CD1c-positive myeloid dendritic cell (primary cell): ENCODE measurements around the gene BRME1.
A peak's percentile ranks its signal among the peaks of the same experiment; 100 is the strongest.
"Not testable (repeated sequence)": the region's sequence is repeated elsewhere in the genome, so short reads cannot be mapped to it uniquely, and the experiment has no call there.

ENCODE experiments used
- DNase-seq: peaks from one replicate; pipeline ENCODE4 v3.0.0-alpha.2; 2016; ENCODE audit errors: extremely low spot score

Gene BRME1

DNA sequence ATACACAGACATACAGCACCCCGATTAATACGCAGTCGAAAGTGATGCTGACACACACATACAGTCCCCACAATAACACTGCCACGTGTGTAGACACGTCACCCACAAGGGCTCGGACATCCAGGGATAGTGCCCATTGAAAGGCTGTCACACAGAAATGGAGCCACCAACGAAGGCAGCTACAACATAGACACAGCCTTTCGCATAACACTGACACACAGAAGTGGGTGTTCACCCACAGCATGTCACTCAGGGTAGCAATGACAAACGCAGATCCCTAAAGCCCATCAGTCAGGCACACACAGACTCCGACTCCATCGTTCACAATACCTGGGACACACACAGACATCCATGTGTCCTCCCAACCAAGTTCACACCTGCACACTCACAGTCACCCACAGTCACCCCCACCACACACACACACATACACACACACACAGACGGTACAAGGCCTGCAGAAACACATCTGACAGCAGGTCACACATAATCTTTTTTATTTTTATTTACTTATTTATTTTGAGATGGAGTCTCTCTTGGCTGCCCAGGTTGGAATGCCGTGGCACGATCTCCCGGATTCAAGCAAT, 39.4 kb downstream of the BRME1 start:
- no peak for DNase-seq

DNA sequence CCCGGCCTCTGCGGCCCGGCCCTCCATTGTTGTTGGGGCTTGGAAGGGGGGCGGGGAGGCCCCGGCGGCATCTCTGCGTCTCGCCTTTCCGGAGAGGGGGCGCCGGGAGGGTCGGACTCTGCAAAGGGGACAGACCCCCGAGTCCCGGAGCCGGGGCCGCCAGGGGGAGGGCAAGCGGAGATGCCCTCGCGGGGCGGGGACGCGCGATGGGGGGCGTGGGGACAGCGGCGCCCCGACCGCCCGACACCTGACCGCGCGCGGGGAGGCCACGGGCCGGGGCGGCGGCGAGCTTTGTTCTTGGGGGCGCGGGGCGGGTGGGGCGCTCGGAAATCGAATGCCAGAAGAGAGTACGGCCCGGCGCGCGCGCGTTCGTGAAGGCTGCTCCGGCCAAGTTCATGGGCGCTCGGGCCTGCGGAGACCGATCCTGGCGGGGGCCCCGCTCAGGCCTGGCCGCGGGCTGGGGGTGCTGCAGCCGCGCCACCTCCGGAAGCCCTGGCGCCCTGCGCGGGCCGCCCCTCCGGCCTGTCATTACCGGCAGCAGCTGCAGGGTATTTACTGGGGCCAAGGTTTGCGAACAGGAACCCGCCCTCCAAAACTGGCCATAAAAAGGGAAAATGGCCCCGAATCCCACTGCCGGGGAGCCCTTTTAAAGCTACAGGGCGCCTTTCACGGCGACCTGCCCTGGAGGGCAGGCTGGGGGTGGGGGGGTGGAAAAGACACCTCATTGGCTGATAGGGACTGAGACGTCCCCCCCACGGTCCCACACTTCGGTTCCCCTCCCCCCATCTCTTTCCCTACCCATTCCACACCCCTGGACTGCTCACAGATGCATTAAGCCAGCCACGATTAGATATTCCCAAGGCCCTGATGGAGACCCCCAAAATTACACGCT, 40.1 kb downstream of the BRME1 start:
- DNase-seq, result peak; percentile 28

DNA sequence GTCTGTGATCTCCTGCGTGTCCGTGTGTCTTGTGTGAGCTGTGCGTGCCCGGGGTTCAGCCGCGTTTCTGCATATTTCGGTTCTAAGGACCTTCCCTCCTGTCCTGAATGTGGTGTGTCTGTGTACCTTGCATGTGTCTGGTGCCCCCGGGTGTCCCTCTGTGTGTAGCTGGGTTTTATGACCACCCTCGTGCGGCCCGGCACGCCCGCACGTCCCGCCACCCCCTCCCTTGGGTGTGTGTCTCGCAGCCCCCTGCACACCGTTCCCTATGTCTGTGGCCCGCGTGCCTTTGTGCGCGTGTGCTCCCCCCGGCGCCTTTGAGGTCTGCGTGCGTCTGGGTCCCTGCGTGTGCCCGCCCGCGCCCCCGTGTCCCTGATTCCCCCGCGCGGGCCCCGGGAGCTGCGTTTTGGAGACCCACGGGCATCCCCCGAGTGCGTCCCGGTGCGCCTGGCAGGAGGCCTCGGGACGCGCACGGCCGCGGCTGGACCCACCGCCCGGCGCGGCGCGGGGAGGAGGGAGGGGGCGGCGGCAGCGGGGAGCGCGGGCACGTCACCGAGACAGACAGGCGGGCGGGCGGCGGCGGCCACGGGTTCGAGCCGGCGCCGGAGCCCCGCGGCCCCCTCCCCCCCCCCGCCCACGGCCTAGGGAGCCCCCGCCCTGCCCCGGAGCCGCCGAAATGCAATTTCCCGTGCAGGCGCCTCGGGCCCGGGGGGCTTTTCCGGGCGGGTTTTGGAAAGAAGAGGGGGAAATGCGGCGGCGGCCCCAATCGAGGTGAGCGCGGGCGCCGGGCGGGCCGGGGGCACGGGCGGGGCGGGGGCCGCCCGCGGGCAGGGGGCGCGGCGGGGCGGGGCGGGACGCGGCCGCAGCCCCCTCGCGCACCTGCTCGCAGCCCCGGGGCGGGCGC, 41.0 kb downstream of the BRME1 start:
- no peak for DNase-seq

DNA sequence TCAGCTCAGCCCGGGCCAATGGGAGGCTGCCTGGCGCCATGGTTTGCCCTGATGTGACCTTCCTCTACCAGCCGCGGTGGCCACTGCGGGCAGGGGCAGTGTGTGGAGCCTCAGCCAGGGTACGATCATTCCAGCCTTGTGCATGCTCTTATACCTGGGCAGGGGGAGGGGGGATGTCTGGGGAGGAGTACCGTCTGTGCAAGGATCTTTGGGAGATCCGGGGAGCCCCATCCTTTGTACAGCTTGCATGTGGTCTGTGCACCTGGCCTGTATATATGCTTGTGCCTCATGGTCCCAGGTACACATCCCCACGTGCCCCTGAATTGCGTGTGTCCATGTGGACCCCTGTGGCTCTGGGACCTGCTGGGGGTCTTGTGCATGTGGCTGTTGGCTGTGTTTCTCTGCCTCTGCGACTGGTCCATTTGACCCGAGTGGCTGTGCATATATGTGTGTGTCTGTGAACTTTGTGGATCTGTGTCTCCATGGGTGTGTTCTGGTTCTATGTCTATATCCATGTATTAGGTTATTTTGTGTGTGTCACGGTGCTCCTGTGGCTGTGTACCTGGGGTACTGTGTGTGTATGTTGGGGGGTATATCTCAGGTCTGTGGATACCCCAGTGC, 41.8 kb downstream of the BRME1 start:
- no peak for DNase-seq

DNA sequence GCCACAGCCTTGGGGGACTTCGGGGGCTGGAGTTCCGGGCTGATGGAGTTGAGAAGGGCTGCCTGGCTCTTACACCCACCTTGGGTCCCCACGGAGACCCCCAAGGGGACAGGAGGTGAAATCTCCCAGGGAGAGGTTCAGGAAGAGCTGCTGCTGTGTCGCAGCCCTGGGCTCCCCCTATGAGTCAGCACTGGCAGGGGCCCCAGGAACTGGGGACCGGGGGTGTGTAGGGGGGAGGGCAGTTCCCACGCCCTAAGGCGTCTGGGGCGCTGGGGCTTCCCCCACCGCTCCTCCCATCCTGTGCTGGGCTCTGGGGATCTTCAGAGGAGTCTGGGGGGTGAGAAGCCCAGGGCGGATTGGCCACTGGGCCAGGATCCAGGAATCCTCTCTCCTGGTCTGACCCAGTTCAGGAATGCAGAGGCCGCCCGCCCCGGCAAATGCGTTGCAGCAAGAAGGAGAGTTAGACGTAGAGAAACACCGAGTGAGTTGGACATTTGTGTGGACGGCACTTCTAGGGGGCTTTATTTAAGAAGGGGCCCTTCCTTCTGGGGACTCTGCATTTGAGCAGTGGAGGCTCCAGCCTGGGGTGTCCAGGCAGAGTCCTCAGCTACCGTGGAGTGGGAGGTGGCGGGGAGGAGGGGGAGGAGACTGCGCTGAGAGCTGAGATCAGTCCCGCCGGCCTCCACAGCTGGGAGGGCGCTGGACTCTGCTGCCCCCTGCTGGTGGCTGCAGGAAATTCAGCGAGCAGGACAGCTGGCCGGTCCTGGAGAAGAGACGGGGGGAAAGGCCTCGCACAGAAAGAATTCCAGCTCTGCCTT, 44.0 kb downstream of the BRME1 start:
- DNase-seq, result peak; percentile 95

DNA sequence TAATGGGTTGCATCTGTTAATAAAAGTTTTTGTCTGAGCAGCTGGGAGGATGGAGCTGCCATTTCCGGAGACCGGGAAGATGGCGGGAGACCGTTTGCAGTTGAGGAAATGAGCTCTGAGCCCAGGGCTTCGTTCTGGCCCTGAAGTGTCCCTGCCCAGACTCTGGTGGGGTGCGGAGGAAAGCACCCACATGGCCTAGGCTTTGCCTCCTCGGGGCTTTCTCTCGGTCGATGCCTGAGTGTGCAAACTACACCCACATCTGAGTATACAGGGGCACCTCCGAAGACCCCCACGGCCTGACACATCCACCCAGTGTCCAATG, 44.6 kb downstream of the BRME1 start:
- peak; percentile 32 for DNase-seq

DNA sequence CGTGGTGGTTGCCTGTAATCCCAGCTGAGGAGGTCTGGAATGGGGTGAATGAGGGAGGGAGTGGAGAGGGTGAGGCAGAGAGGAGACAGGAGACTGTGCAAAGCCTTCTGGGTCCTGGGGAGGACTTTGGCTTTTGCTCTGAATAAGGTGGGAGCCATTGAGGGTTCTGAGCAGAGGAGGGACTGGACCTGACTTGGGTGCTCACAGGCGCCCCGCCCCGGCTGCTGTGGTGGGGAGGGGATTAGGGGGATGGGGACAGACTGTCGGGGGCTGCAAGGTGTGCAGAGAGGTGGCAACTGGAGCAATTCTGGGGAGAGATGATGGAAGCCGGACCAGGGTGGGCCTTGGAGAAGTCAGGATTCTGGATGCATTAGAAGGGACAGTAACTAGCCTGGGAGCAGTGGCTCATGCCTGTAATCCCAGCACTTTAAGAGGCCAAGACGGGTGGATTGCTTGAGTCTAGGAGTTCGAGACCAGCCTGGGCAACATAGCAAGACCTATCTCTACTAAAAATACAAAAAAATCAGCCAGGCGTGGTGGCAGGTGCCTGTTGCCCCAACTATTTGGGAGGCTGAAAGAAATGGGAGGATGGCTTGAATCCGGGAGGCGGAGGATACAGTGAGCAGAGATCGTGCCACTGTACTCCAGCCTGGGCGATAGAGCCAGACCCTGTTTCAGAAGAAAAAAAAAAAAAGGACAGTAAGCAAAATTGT, 45.1 kb downstream of the BRME1 start:
- no peak for DNase-seq

DNA sequence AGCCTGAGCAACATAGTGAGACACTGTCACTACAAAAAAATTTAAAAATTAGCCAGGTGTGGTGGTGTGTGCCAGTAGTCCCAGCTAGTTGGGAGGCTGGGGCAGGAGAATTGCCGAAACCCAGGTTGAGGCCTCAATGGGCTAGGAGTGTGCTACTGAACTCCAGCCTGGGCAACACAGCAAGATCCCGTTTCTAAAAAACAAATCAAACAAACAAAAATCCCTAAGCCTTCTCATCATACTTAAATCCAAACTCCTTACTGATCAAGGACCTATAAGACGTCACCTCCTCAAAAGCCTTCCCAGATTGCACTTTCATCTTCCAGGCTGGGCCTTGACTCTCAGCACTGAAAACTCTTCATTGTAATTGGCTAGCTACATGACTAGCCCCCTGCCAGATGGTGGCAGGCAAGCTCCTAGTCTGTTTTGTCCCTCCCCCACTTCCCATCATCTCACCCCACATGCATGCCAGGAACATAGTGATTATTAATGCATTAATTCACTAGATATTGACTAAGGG, 46.5 kb downstream of the BRME1 start:
- DNase-seq, result no peak

DNA sequence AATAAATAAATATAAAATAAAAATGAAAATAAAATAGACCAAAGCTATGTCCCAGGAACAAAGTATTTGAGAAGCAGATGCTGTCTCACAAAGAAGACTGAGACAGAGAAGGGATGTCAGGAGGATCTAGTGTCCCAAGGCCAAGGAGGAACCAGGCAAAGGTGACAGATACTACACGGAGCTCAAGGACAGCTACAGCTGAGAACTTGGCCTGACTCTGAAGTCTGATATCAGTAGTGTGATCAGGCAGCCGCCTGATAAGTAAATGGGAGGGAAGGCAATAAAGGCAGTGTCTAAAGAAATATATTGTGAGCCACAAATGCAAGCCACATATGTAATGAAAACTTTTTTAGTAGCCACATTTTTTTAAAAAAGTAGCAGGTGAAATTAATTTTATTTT, 49.4 kb downstream of the BRME1 start:
- no peak for DNase-seq

DNA sequence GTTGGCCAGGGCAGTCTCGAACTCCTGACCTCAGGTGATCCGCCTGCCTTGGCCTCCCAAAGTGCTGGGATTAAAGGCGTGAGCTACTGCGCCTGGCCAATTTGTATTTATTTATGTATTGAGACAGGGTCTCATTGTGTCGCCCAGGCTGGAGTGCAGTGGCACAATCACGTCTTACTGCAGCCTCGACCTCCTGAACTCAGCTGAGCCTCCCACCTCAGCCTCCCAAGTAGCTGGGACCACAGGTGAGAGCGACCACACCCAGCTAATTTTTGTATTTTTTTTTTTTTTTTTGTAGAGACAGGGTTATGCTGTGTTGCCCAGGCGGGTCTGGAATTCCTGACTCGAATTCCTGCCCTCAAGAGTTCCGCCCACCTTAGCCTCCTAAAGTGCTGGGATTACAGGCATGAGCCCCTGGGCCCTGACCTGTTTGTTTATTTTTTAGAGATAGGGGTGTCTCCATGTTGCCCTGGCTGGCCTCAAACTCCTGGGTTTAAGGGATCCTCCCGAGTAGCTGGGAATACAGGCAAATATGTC, 53.7 kb downstream of the BRME1 start:
- not testable (repeated sequence) for DNase-seq

DNA sequence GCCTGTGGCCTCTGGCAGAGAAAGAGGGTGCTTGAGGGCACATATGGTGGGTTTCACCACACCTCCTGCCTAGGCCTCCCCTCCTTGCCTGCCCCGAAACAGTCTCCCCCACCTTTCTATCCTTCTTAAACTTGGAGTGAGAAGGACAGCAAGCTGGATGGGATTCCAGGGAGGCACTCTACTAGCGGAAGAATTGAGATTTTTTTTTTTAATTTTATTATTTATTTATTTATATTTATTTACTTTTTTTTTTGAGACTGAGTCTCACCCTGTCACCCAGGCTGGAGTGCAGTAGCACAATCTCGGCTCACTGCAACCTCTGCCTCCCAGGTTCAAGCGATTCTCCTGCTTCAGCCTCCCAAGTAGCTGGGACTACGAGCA, 54.2 kb downstream of the BRME1 start:
- DNase-seq, result not testable (repeated sequence)

DNA sequence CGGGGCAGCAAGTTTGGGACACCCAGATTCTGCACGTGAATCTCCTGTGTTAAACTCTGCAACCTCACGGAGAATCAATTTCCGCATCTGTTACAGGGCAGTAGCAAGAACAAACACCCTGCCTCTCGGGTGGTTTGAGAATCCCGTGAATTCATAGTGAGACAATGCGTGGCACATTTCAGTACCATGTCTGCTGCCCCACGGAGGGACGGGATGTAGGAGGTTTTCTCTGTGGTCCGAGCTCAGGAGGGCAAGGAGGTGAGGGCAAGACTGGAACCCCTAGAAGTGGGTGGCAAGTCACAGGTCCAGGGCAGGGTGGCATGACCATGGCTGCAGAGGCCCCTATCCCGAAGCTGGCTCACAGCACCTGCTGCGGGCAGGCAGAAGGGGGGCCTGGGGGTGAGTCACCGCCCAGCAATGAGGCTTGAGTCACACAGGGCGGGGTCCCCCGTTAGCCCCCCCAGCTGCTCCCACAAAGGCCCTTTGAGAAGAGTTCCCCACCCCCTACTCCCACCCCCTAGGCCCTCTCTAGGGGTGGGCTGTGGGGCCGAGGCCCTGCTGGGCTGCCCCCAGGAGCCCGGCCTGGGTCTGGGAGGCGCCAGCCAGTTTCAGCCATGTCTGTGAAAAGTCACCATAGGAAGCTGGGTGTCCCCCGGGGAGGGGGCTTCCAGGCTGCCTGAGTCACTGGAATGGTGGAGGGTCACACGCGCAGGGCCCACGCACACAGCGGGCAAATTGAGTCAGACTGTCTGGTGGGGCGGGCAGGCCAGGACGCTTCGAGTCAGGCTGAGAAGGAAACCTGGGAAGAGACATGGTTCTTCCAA, 54.8 kb downstream of the BRME1 start:
- peak; percentile 79 for DNase-seq

DNA sequence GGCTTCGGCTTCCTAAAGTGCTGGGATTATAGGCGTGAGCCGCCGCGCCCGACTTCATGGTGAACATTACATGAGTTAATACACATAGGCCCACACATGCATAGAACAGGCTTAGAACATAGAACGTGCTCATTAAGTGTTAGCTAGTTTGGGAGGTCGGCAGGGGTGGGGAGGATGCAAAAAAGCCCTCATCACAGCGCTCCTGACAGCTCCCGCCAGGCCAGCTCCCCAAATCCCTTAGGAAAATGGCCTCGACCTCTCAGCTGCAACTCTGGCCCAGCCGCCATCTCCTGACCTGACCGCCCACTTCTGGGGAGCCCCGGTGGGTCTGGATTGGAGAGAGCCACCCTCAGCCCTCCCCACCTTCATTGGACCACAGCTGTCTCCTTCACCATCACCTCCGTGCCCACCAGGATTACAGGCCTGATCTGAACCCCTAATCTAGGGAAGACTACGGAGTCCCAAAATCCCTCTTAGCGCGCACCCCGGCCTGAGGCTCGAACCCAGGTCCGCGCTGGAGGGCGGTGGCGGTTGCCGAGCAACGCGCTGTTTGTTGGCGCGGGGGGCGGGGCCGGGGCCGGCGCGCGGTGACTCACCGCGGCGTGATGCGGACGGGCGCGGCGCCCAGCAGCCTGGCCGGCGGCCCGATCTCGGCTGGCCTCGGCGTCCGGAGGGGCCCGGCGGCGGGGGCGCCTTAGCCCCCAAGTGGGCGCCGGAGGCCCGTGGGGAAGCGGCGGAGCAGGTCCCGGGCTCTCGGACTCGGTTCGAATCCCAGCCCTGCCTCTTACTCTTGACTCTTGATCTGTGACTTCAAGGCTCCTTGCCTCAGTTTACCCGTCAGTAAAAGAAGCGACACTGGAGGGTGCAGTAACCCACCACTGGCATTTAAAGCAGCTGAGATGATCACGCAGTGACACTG, 55.7 kb downstream of the BRME1 start:
- peak; percentile 91 for DNase-seq

DNA sequence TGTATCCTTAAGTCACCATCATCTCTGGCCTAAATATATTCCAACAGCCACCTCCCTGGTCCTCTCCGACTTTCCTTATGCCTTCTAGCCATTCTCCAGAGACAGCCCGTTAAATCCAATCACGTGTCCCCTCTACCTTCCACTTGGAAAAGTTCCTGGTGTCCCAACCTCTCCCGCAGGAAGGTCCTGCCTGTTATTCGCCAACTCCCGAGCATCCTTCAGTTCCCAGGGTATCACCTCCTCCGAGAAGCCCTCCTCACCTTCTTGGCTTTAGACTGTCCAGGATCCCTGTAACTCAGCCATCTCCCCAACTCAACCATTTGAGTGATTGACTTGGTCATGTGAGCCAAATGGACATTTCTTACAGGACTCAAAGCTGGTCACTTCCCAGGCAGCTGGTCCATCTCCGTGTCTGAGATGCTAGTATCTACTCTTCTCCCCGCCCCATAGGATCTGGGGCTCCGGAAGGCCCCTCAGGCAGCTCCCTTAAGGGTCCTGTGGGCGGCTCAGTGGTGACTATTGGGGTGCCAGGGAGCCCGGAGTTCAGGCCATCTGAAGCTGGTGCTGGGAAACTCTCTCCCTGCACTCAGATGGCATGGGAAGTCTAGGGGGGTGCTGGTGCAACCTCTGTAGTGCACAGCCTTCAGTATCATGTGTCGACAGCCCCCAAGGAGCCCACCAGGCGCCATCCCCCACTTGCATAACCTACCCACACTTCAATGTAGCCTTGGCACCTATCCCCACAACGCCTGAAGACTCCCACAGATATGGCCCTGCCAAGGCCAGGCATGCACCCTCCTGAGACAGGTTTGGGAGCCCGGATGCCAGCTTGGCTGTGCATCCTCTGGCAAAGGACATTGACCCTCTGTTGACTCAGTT, 56.9 kb downstream of the BRME1 start:
- DNase-seq, result no peak

DNA sequence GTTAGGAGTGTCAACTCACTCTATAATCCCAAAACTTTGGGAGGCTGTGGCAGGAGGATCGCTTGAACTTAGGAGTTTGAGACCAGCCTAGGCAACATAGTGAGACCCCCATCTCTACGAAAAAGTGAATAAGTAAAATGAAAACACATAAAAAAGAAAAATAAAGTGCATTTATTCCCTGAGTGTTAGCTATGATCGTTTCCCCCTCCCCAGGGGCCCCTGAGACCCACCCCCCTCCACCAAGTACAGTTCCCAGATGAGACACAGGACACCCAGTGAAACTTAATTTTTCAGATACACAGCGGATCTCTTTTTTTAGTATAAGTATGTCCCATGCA, 57.6 kb downstream of the BRME1 start:
- no peak for DNase-seq

DNA sequence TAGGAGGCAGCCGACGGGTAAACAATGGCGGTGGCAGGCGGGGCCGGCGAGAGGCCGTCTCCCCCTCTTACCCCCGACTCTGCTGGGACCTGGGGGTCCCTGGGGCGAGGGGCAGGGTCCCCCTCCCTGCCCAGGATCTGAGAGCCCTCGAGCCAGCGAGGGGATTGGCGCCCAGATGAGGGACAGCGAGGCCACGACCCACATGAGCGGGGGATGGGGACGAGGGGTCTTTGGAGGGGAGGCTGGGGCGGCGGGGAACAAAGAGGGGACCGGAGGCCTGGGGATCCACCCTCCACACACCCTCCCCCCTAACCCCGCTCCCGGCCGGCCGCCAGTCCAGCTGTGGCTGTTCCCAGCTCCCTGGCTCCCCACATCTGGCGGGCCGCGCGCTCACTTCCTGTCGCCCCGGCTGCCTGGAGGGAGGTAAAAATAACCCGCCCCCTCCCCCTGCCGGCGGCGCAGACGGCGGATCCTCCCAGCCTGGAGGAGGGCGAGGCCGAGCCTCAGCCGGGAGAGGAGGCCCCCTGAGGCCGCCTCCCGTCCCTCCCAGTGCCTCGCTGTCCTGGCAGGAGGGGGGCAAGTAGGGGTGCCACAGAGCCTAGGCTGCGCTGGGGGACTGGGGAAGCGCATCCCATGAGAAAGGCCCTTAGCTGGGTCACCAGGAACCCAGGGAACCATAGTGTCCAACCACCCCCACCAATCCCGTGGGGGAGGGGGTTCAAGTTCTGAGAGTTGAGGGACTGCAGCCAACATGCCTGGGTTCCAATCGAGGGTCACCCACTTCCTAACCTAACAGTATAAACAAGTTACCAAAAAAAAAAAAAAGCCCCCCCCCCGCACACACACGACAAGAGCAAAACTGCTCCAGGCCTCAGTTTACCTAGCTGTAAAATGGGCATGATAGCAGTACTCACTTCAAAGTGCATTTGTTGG, 58.2 kb downstream of the BRME1 start:
- peak; percentile 94 for DNase-seq
